HG02973 (cell line): ENCODE results near the gene PAK4.
"Not testable (repeated sequence)": the region's sequence is repeated elsewhere in the genome, so short reads cannot be mapped to it uniquely, and the experiment has no call there.

Source experiments
- ATAC-seq: cut with Tn5 transposase; IDR thresholded peaks from one replicate; pipeline ENCODE4 v1.9.1; 2021; ENCODE audit warnings: moderate library complexity; ENCODE audit not compliant: unreplicated experiment

The PAK4 gene

GRCh38 chr19:39099341-39099740 lies 26.2 kb upstream of the PAK4 start:
- ATAC-seq, result no peak

DNA sequence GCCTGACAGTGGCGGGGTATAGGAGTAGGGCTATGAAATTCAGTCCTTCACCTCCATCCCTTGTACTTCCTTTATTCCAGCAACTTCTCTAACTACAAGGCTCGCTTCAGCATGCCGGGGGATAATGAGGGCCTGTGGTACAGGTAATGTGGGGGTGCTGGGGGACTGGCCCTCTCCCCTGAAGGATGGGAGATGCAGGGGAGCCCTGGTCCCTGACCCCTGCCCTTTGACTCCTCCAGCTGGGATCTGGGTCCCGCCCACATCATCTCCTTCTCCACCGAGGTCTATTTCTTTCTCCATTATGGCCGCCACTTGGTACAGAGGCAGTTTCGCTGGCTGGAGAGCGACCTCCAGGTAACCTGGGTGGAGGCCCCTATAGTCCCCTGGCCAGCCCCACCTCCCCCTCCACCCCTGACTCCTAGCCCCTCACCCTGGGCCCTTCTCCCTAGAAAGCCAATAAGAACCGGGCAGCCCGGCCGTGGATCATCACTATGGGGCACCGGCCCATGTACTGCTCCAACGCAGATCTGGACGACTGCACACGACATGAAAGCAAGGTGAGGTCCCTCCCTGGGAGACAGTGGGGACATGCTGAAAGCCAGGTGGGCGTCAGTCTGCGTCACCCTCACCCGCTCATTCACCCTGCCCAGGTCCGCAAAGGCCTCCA lies 25.0 kb upstream of the PAK4 start:
- no peak for ATAC-seq

- ATAC-seq, result no peak
These were observed 22.4 kb upstream of the PAK4 start for GRCh38 chr19:39103151-39103550.

DNA sequence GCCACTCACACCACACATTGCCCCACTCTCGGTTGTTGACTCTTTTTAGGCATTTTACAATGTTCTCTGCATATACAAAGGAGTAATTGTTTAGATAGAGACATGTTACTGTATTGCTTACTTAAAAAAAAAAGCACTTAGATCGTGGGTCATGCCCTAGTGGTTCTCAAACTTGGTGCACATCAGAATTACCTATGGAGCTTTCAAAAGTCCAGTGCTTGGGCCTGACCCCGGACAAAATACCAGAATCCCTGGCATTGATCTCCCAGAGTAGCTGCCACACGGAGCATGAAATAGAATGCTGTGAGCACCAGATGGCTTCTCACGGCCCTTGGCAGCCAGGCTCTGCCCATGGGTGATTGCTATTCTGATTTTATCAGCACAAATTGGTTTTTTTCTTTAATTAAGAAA lies 21.4 kb upstream of the PAK4 start:
- no peak for ATAC-seq

- ATAC-seq, result no peak
These were observed 19.4 kb upstream of the PAK4 start for GRCh38 chr19:39106194-39106593.

DNA sequence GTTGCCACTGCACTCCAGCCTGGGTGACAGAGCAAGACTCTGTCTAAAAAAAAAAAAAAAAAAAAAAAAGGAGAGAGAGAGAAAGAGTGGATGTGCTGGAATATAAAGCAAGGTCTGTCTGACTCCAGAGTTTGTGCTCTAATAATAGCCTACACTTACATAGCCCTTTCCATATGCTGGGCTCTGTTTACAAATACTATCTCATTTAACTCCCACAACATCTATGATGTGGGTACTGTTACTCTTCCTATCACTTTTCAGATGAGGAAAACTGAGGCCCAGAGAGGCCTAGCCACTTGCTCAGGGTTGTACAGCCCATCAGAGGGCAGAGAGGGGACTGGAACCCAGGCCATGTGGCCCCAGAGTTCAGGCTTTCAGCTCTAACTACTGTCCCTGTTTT lies 15.9 kb upstream of the PAK4 start:
- ATAC-seq, result no peak

- no peak for ATAC-seq
These were observed 15.2 kb upstream of the PAK4 start for GRCh38 chr19:39110263-39110967.

GRCh38 chr19:39111593-39112199 lies 13.9 kb upstream of the PAK4 start:
- no peak for ATAC-seq

GRCh38 chr19:39112338-39112890 lies 13.2 kb upstream of the PAK4 start:
- no peak for ATAC-seq

- no peak for ATAC-seq
These were observed 12.4 kb upstream of the PAK4 start for GRCh38 chr19:39113199-39113598.

GRCh38 chr19:39115105-39115847 lies 10.3 kb upstream of the PAK4 start:
- ATAC-seq, result no peak

- ATAC-seq, result not testable (repeated sequence)
These were observed 8.6 kb upstream of the PAK4 start for GRCh38 chr19:39117023-39117422.

DNA sequence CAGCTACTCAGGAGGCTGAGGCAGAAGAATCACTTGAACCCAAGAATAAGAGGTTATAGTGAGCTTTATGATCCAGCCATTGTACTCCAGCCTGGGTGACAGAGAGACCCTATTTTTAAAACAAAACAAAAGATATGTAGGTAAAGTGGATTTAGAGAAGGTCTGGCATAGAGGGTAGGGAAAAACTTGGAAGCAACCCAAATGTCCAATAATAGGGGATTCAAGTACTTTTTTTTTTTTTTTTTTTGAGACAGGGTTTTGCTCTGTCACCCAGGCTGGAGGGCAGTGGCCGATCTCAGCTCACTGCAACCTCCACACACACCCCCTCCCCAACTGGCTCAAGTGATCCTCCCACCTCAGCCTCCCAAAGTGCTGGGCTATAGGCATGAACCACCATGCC lies 5.8 kb upstream of the PAK4 start:
- no peak for ATAC-seq

GRCh38 chr19:39122934-39123731 lies 2.5 kb upstream of the PAK4 start:
- no peak for ATAC-seq

DNA sequence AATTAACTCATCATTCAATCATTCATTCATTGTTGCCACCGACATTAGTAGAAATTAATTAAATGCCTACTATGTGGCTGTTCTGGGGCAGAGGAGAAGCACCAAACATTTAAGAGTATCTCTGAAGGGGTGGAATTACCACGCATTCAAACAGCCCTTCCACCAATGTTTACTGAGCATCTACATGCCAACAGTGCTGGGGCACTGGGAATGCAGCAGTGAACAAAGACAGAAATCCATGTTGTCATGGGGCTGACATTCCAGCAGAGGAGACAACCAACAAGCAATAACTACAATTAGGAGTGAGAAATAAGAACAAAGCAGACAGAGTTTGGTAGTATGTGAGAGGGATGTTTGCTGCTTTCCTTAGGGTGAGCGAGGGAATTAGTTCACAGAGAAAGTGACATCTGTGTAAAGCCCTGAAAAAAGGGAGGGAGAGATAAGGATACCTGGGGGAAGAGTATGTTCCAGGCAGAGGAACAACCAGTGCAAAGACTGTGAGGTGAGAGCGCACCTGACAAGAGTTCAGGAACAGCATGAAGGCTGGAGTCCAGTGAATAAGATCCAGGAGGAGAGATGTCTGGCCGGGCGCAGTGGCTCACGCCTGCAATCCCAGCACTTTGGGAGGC lies 1.3 kb upstream of the PAK4 start:
- no peak for ATAC-seq

DNA sequence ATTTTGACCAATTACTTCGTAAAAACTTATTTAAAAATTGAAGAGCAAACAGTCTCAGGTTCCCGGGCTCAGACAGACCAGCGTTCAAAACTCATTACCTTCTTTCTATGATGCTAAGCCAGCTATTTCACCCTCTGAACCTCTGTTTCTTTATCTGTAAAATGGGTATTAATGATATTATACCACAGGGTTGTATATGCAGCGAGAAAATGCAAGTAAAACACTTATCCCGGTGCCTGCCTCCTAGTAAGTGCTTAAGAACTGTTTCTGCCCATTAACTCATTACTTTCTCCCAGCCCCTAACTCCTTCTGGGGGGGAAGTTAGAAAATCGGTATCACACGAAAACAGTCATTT lies 410 bp upstream of the PAK4 start:
- no peak for ATAC-seq

- ATAC-seq, result no peak
These were observed 964 bp downstream of the PAK4 start for GRCh38 chr19:39126312-39127187.

GRCh38 chr19:39127812-39128515 lies 2.4 kb downstream of the PAK4 start:
- no peak for ATAC-seq
